ENCODE data around the gene TIAM1. TPM values are rescaled to one million over a fixed set of nuclear protein-coding genes. Genes with fewer than 3 reads are reported as not detected.
A peak's percentile ranks its signal among the peaks of the same experiment; 100 is the strongest.

Gene TIAM1
- total RNA-seq, 1 donor from 2014 or later, result 17.8 TPM

GRCh38 chr21:31284797-31285397 is 59.2 kb downstream of the TIAM1 start:
- no peak for TF ChIP-seq CTCF (IDR thresholded peaks at IDR 0.05; ENCODE audit: insufficient read depth, low read depth, low read length)
- no peak for TF ChIP-seq EZH2 (IDR thresholded peaks at IDR 0.05; ENCODE audit: insufficient read depth, low read length)
- Histone ChIP-seq H3K9ac (ENCODE audit: low read length) (no peak overlapping the region), H3K4me1 (ENCODE audit: insufficient read depth, low read length) (peaks cover 26% of the 10 kb centered on the region), H3K79me2 (ENCODE audit: insufficient read depth, low read length) (no peaks in the 10 kb centered on the region), H3K36me3 (ENCODE audit: insufficient read depth, low read length) (no peaks in the 10 kb centered on the region), H4K20me1 (ENCODE audit: insufficient read depth, low read length) (no peaks in the 10 kb centered on the region), H3K4me2 (ENCODE audit: low read length) (peak overlapping the region; percentile 30), H3K4me3 (ENCODE audit: insufficient read depth, low read depth, low read length) (no peak overlapping the region), H3K27me3 (ENCODE audit: insufficient read depth, low read length) (no peaks in the 10 kb centered on the region), H2AFZ (ENCODE audit: low read depth, low read length) (no peak overlapping the region), H3K9me3 (ENCODE audit: insufficient read depth, low read depth, low read length) (no peaks in the 10 kb centered on the region), H3K27ac (ENCODE audit: low read depth, low read length) (no peak overlapping the region)
- peaks cover 29% of the 10 kb centered on the region for H3K4me1 Mint-ChIP-seq (ENCODE audit: low read depth, unreplicated experiment)
- peak overlapping the region; percentile 46 for H3K4me3 Mint-ChIP-seq (ENCODE audit: unreplicated experiment)
- FAIRE-seq, result no peak
- H3K27me3 Mint-ChIP-seq (ENCODE audit: low read depth, unreplicated experiment), result no peaks in the 10 kb centered on the region
- peaks cover 4% of the 10 kb centered on the region for H3K9me3 Mint-ChIP-seq (ENCODE audit: unreplicated experiment)
- no peaks in the 10 kb centered on the region for H3K36me3 Mint-ChIP-seq (ENCODE audit: low read depth, unreplicated experiment)
- peak; percentile 39 for DNase-seq (ENCODE audit: low read depth)
- peak overlapping the region; percentile 83 for H3K27ac Mint-ChIP-seq (ENCODE audit: unreplicated experiment)

GRCh38 chr21:31283025-31283424 is 61.0 kb downstream of the TIAM1 start:
- H3K9me3 Mint-ChIP-seq (ENCODE audit: unreplicated experiment), result peaks cover 2% of the 10 kb centered on the region

More at GRCh38 chr21:31283025-31283424, 61.0 kb downstream of the TIAM1 start:
- no peaks in the 10 kb centered on the region for H3K9me3 ChIP-seq (ENCODE audit: insufficient read depth, low read depth, low read length)
- no peaks in the 10 kb centered on the region for H3K27me3 Mint-ChIP-seq (ENCODE audit: low read depth, unreplicated experiment)
- H3K4me2 ChIP-seq (ENCODE audit: low read length), result peak overlapping the region; percentile 43
- TF ChIP-seq EZH2 (IDR thresholded peaks at IDR 0.05; ENCODE audit: insufficient read depth, low read length), result no peak
- TF ChIP-seq CTCF (IDR thresholded peaks at IDR 0.05; ENCODE audit: insufficient read depth, low read depth, low read length), result no peak
- H3K27ac ChIP-seq (ENCODE audit: low read depth, low read length), result peak overlapping the region; percentile 35
- H3K4me1 ChIP-seq (ENCODE audit: insufficient read depth, low read length), result peaks cover 34% of the 10 kb centered on the region
- peaks cover 35% of the 10 kb centered on the region for H3K4me1 Mint-ChIP-seq (ENCODE audit: low read depth, unreplicated experiment)
- no peaks in the 10 kb centered on the region for H3K36me3 ChIP-seq (ENCODE audit: insufficient read depth, low read length)
- no peaks in the 10 kb centered on the region for H4K20me1 ChIP-seq (ENCODE audit: insufficient read depth, low read length)
- no peaks in the 10 kb centered on the region for H3K79me2 ChIP-seq (ENCODE audit: insufficient read depth, low read length)
- H2AFZ ChIP-seq (ENCODE audit: low read depth, low read length), result no peak overlapping the region
- H3K9ac ChIP-seq (ENCODE audit: low read length), result no peak overlapping the region
- no peaks in the 10 kb centered on the region for H3K36me3 Mint-ChIP-seq (ENCODE audit: low read depth, unreplicated experiment)
- H3K4me3 ChIP-seq (ENCODE audit: insufficient read depth, low read depth, low read length), result no peak overlapping the region
- DNase-seq (ENCODE audit: low read depth) (peak; percentile 8), FAIRE-seq (no peak)
- peak overlapping the region; percentile 62 for H3K27ac Mint-ChIP-seq (ENCODE audit: unreplicated experiment)
- no peak overlapping the region for H3K4me3 Mint-ChIP-seq (ENCODE audit: unreplicated experiment)
- H3K27me3 ChIP-seq (ENCODE audit: insufficient read depth, low read length), result no peaks in the 10 kb centered on the region
